MCF 10A (cell line): Measurements from ENCODE around the gene DAAM1. TPM values are rescaled to one million over a fixed set of nuclear protein-coding genes. Genes with fewer than 3 reads are reported as not detected.
A peak's percentile ranks its signal among the peaks of the same experiment; 100 is the strongest.

Source experiments
- BruUV-seq: library from RNA; stranded (reverse); fragments of 400-500 nt; replicated peaks from 2 replicates; lab custom pipeline; 2021; lab: Mats Ljungman, UMichigan
- CTCF ChIA-PET: fragments of 300-600 bp; sonication (Branson Sonifier 250); formaldehyde crosslinking; extraction: SDS; loops from one replicate; lab custom pipeline; 2021; ENCODE audit warnings: antibody characterized with exemption, inconsistent platforms; lab: Yijun Ruan, JAX
- POLR2A ChIA-PET: fragments of 300-600, 350-650 bp; sonication (Branson Sonifier 250); formaldehyde crosslinking; extraction: SDS; loops from one replicate; lab custom pipeline; 2020; ENCODE audit warnings: antibody characterized with exemption, inconsistent platforms; lab: Yijun Ruan, JAX
- DNase-seq: peaks from one replicate; pipeline ENCODE4 v3.0.0-alpha.2; 2018; ENCODE audit not compliant: unreplicated experiment
- H3K27ac Mint-ChIP-seq: one replicate; pipeline ENCODE4 v1.8.0; 2022; ENCODE audit warnings: mild to moderate bottlenecking, low read depth, mixed read lengths; ENCODE audit not compliant: unreplicated experiment
- H3K27me3 Mint-ChIP-seq: one replicate; pipeline ENCODE4 v1.8.0; 2022; ENCODE audit warnings: mixed read lengths; ENCODE audit not compliant: insufficient read depth, unreplicated experiment
- H3K36me3 Mint-ChIP-seq: one replicate; pipeline ENCODE4 v1.8.0; 2022; ENCODE audit warnings: mild to moderate bottlenecking, moderate library complexity, mixed read lengths; ENCODE audit not compliant: insufficient read depth, unreplicated experiment
- H3K4me1 Mint-ChIP-seq: one replicate; pipeline ENCODE4 v1.8.0; 2022; ENCODE audit warnings: mixed read lengths; ENCODE audit not compliant: insufficient read depth, unreplicated experiment
- H3K4me3 Mint-ChIP-seq: one replicate; pipeline ENCODE4 v1.8.0; 2022; ENCODE audit warnings: mild to moderate bottlenecking, moderate library complexity, mixed read lengths; ENCODE audit not compliant: unreplicated experiment
- H3K9me3 Mint-ChIP-seq: one replicate; pipeline ENCODE4 v1.8.0; 2022; ENCODE audit warnings: mixed read lengths; ENCODE audit not compliant: unreplicated experiment
- CTCF ChIP-seq: fragments of 200-600 bp; IDR thresholded peaks from one replicate; pipeline ENCODE4 v1.8.0; 2022; ENCODE audit warnings: antibody characterized with exemption, mild to moderate bottlenecking; ENCODE audit not compliant: unreplicated experiment
- intact Hi-C: fragments of 100-400 bp; cut with micrococcal nuclease; formaldehyde crosslinking; loops from 2 replicates; pipeline ENCODE4 v1.14.1; 2022
- total RNA-seq: library from RNA; stranded (reverse); gene quantifications from 2 replicates; pipeline ENCODE4 v1.2.3, GENCODE V29; 2022

The DAAM1 gene
- total RNA-seq, 1 experiment from 2014 or later, result 27.4 TPM

GRCh38 chr14:59206892-59207291 lies 18.4 kb downstream of the DAAM1 start:
- Mint-ChIP-seq H3K9me3 (no peaks in the 10 kb centered on the region), H3K36me3 (no peaks in the 10 kb centered on the region), H3K27me3 (no peaks in the 10 kb centered on the region), H3K4me1 (no peaks in the 10 kb centered on the region), H3K4me3 (no peak overlapping the region), H3K27ac (no peak overlapping the region)
- DNase-seq, result no peak
- TF ChIP-seq CTCF, result no peak
- intact Hi-C loops, result no loop called here
- CTCF ChIA-PET, result no interaction called here
- POLR2A ChIA-PET, result no interaction called here
- BruUV-seq, result no TSS peak

GRCh38 chr14:59207506-59207933 lies 19.1 kb downstream of the DAAM1 start:
- H3K27ac Mint-ChIP-seq, result no peak overlapping the region
- ChIA-PET CTCF (no interaction called here), POLR2A (interaction anchor here (0.6 kb wide), 1 partner anchor 59 kb away, joined by 3 read pairs; no protein-coding TSS in a partner anchor)
- H3K9me3 Mint-ChIP-seq, result no peaks in the 10 kb centered on the region
- no peaks in the 10 kb centered on the region for H3K4me1 Mint-ChIP-seq
- H3K36me3 Mint-ChIP-seq, result no peaks in the 10 kb centered on the region
- TF ChIP-seq CTCF, result no peak
- no peak overlapping the region for H3K4me3 Mint-ChIP-seq
- BruUV-seq, result no TSS peak
- H3K27me3 Mint-ChIP-seq, result no peaks in the 10 kb centered on the region
- intact Hi-C loops, result no loop called here
- DNase-seq, result no peak

- no peak overlapping the region for H3K27ac Mint-ChIP-seq
- no peaks in the 10 kb centered on the region for H3K9me3 Mint-ChIP-seq
- H3K4me1 Mint-ChIP-seq, result no peaks in the 10 kb centered on the region
- no TSS peak for BruUV-seq
- H3K4me3 Mint-ChIP-seq, result no peak overlapping the region
- peak; percentile 53 for DNase-seq
- no peaks in the 10 kb centered on the region for H3K27me3 Mint-ChIP-seq
- no peaks in the 10 kb centered on the region for H3K36me3 Mint-ChIP-seq
- CTCF ChIA-PET, result no interaction called here
- POLR2A ChIA-PET, result no interaction called here
- intact Hi-C loops, result no loop called here
- no peak for TF ChIP-seq CTCF
Observed at GRCh38 chr14:59208224-59208814, 19.9 kb downstream of the DAAM1 start.

GRCh38 chr14:59208954-59209353 lies 20.5 kb downstream of the DAAM1 start:
- H3K27me3 Mint-ChIP-seq, result no peaks in the 10 kb centered on the region
- H3K9me3 Mint-ChIP-seq, result no peaks in the 10 kb centered on the region
- DNase-seq, result no peak
- H3K27ac Mint-ChIP-seq, result no peak overlapping the region
- no peak overlapping the region for H3K4me3 Mint-ChIP-seq
- ChIA-PET POLR2A (no interaction called here), CTCF (no interaction called here)
- BruUV-seq, result no TSS peak
- intact Hi-C loops, result no loop called here
- H3K36me3 Mint-ChIP-seq, result no peaks in the 10 kb centered on the region
- TF ChIP-seq CTCF, result no peak
- no peaks in the 10 kb centered on the region for H3K4me1 Mint-ChIP-seq
